ENCODE data around the gene GRHL1.

- no peak for TF ChIP-seq PRMT5 (CRISPR knock-in tag; IDR thresholded peaks at IDR 0.05)
- no peak for TF ChIP-seq POLR2A (conservative IDR thresholded peaks at IDR 0.05)
- TF ChIP-seq ZNF12 (CRISPR knock-in tag; IDR thresholded peaks at IDR 0.05): no peak
- TF ChIP-seq MAX (CRISPR knock-in tag; IDR thresholded peaks at IDR 0.05): no peak
- TF ChIP-seq CREB5 (CRISPR knock-in tag; IDR thresholded peaks at IDR 0.05): no peak
- no peak for TF ChIP-seq KAT8 (IDR thresholded peaks at IDR 0.05; ENCODE audit: low read depth)
- TF ChIP-seq CEBPB (tag; IDR thresholded peaks at IDR 0.05): no peak
- TF ChIP-seq SNRNP70 (optimal IDR thresholded peaks at IDR 0.05; ENCODE audit: low read depth, low read length): no peak
Observed at GRCh38 chr2:9984217-9984739, 32.8 kb downstream of the GRHL1 start.

Measured in K562 (cell line).